ENCODE data around the gene ACKR1. TPM values are rescaled to one million over a fixed set of nuclear protein-coding genes. Genes with fewer than 3 reads are reported as not detected.
A peak's percentile ranks its signal among the peaks of the same experiment; 100 is the strongest.

Gene ACKR1
- total and polyA plus RNA-seq, 2 donors (not counting 3 experiments of a cell fraction or from before 2014, with no cell fraction given) = 0.15 to 1.3 TPM

- CTCF ChIA-PET = interaction anchor here (0.5 to 3.9 kb wide), 55 partner anchors 8 to 1190 kb away, joined by 3 to 49 read pairs (median 5); partner anchors contain the start of gene DUSP23
- Histone ChIP-seq H3K9me3 (replicated peaks; ENCODE audit: control insufficient read depth, insufficient read depth, low read length) (no peaks in the 10 kb centered on the region), H3K27me3 (ENCODE audit: control insufficient read depth in 2 of 2, insufficient read depth in 2 of 2, low read length in 2 of 2) (no peaks in the 10 kb centered on the region), H3K27ac (ENCODE audit: insufficient read depth, low read depth, low read length) (no peak overlapping the region), H3K9me1 (replicated peaks; ENCODE audit: control insufficient read depth, extremely low read depth, insufficient read depth, low read length) (no peaks in the 10 kb centered on the region), H4K20me1 (replicated peaks; ENCODE audit: control insufficient read depth, extremely low read depth, insufficient read depth, low read length) (no peaks in the 10 kb centered on the region), H3K4me1 (ENCODE audit: control insufficient read depth, extremely low read depth, insufficient read depth, low read length) (no peaks in the 10 kb centered on the region), H3K79me2 (ENCODE audit: control insufficient read depth, insufficient read depth, low read length) (no peaks in the 10 kb centered on the region), H3K4me2 (ENCODE audit: insufficient read depth, low read length) (no peak overlapping the region), H3K36me3 (ENCODE audit: control insufficient read depth in 2 of 2, extremely low read depth in 1 of 2, insufficient read depth in 2 of 2, low read length in 2 of 2) (no peaks in the 10 kb centered on the region), H3K4me3 (replicated peaks in 1 of 3; ENCODE audit: insufficient read depth in 1 of 3, low read depth in 1 of 3, low read length in 3 of 3) (no peak overlapping the region), H3K9ac (replicated peaks; ENCODE audit: extremely low read depth, insufficient read depth, low read length) (no peak overlapping the region), H2AFZ (ENCODE audit: low read depth, low read length) (no peak overlapping the region)
- TF ChIP-seq CTCF (IDR thresholded peaks at IDR 0.05; ENCODE audit: extremely low read depth in 1 of 2, insufficient read depth in 1 of 2, low read depth in 1 of 2, low read length in 2 of 2) (peak; percentile 85 to 87), POLR2AphosphoS5 (IDR thresholded peaks at IDR 0.05; ENCODE audit: insufficient read depth, low read depth, low read length) (no peak), MAX (IDR thresholded peaks at IDR 0.05; ENCODE audit: insufficient read depth, insufficient read length) (no peak), POLR2A (IDR thresholded peaks at IDR 0.05; ENCODE audit: low read depth, low read length) (no peak)
- POLR2A ChIA-PET = no interaction called here
- FAIRE-seq (peak; percentile 88), DNase-seq (ENCODE audit: low read depth, low spot score) (peak; percentile 81)
- BruUV-seq (replicated peaks) = no TSS peak
- intact Hi-C loops (cut with micrococcal nuclease) = loop anchor here (1.0 kb wide), 3 partner anchors 13 to 66 kb away; no protein-coding TSS in a partner anchor
- dilution Hi-C loops (cut with MboI; ENCODE audit: extremely low pct_ligation_motif_present, low sequenced_read_pairs) = no loop called here
Observed at GRCh38 chr1:159197561-159198557, 6.8 kb upstream of the ACKR1 start.

All from endothelial cell of umbilical vein (primary cell).